H9 (cell line): ENCODE measurements around the gene RAB17. TPM values are rescaled to one million over a fixed set of nuclear protein-coding genes. Genes with fewer than 3 reads are reported as not detected.

Source experiments
- DNase-seq: peaks from one replicate; pipeline ENCODE4 v3.0.0-alpha.2; 2017
- H2AFZ ChIP-seq: one replicate; pipeline ENCODE4 v1.6.1; 2013; ENCODE audit warnings: mild to moderate bottlenecking, low read length, control low read depth, moderate library complexity
- H2AK5ac ChIP-seq: 2 replicates; pipeline ENCODE4 v1.6.1; 2013; ENCODE audit warnings: low read length, control low read depth, mixed read lengths; ENCODE audit not compliant: insufficient read length
- H2BK120ac ChIP-seq: one replicate; pipeline ENCODE4 v1.6.1; 2013; ENCODE audit warnings: low read depth, mild to moderate bottlenecking, low read length, control low read depth, inconsistent platforms; ENCODE audit not compliant: poor library complexity, severe bottlenecking
- H2BK12ac ChIP-seq: 2 replicates; pipeline ENCODE4 v1.6.1; 2013; ENCODE audit warnings: low read length, control low read depth, mixed read lengths, low read depth; ENCODE audit not compliant: insufficient read length
- H2BK15ac ChIP-seq: 2 replicates; pipeline ENCODE4 v1.6.1; 2013; ENCODE audit warnings: low read depth, low read length, control low read depth
- H2BK20ac ChIP-seq: one replicate; pipeline ENCODE4 v1.6.1; 2013; ENCODE audit warnings: low read depth, mild to moderate bottlenecking, low read length, control low read depth, inconsistent platforms; ENCODE audit not compliant: poor library complexity, severe bottlenecking
- H2BK5ac ChIP-seq: 2 replicates; pipeline ENCODE4 v1.6.1; 2013; ENCODE audit warnings: low read length, control low read depth, mixed read lengths; ENCODE audit not compliant: insufficient read length
- H3K14ac ChIP-seq: 2 replicates; pipeline ENCODE4 v1.6.1; 2013; ENCODE audit warnings: low read length, control low read depth; ENCODE audit not compliant: insufficient read depth
- H3K18ac ChIP-seq: 2 replicates; pipeline ENCODE4 v1.6.1; 2013; ENCODE audit warnings: low read depth, mild to moderate bottlenecking, mixed read lengths, low read length, control low read depth; ENCODE audit not compliant: insufficient read length
- H3K23ac ChIP-seq: 2 replicates; pipeline ENCODE4 v1.6.1; 2013; ENCODE audit warnings: low read length, control low read depth, mixed read lengths, low read depth; ENCODE audit not compliant: insufficient read length
- H3K23me2 ChIP-seq: 2 replicates; pipeline ENCODE4 v1.6.1; 2013; ENCODE audit warnings: low read depth, mild to moderate bottlenecking, mixed read lengths, low read length, control low read depth; ENCODE audit not compliant: insufficient read length, poor library complexity, severe bottlenecking
- H3K27ac ChIP-seq: 2 replicates; pipeline ENCODE4 v1.5.1; 2013; ENCODE audit warnings: low read length, control low read depth, mixed read lengths, low read depth; ENCODE audit not compliant: insufficient read length
- H3K27me3 ChIP-seq: 2 replicates; pipeline ENCODE4 v1.6.1; 2013; ENCODE audit warnings: low read length, control low read depth, inconsistent platforms; ENCODE audit not compliant: insufficient read depth
- H3K4ac ChIP-seq: 2 replicates; pipeline ENCODE4 v1.6.1; 2013; ENCODE audit warnings: low read depth, mild to moderate bottlenecking, control low read depth, inconsistent platforms, low read length, moderate library complexity
- H3K4me1 ChIP-seq: 2 replicates; pipeline ENCODE4 v1.6.1; 2013; ENCODE audit warnings: low read length, control low read depth, inconsistent platforms; ENCODE audit not compliant: insufficient read depth
- H3K4me2 ChIP-seq: 2 replicates; pipeline ENCODE4 v1.6.1; 2013; ENCODE audit warnings: low read length, control low read depth, mixed read lengths; ENCODE audit not compliant: insufficient read length, insufficient read depth
- H3K56ac ChIP-seq: 2 replicates; pipeline ENCODE4 v1.6.1; 2013; ENCODE audit warnings: low read depth, mild to moderate bottlenecking, mixed read lengths, low read length, control low read depth; ENCODE audit not compliant: insufficient read length
- H3K79me1 ChIP-seq: 2 replicates; pipeline ENCODE4 v1.6.1; 2013; ENCODE audit warnings: low read depth, mild to moderate bottlenecking, moderate library complexity, low read length, control low read depth, inconsistent platforms; ENCODE audit not compliant: insufficient read depth, poor library complexity, severe bottlenecking
- H3K79me2 ChIP-seq: 2 replicates; pipeline ENCODE4 v1.6.1; 2013; ENCODE audit warnings: low read length, control low read depth, inconsistent platforms; ENCODE audit not compliant: insufficient read depth
- H3K9ac ChIP-seq: 2 replicates; pipeline ENCODE4 v1.6.1; 2013; ENCODE audit warnings: low read length, control low read depth, mixed read lengths; ENCODE audit not compliant: insufficient read length; ENCODE audit errors: extremely low read depth
- H3K9me3 ChIP-seq: one replicate; pipeline ENCODE4 v1.6.1; 2013; ENCODE audit warnings: low read depth, low read length, inconsistent platforms; ENCODE audit not compliant: control insufficient read depth
- H3T11ph ChIP-seq: one replicate; pipeline ENCODE4 v1.6.1; 2013; ENCODE audit warnings: mild to moderate bottlenecking, low read length, control low read depth, inconsistent platforms
- H4K20me1 ChIP-seq: one replicate; pipeline ENCODE4 v1.6.1; 2013; ENCODE audit not compliant: control insufficient read depth, insufficient read length, insufficient read depth
- H4K5ac ChIP-seq: 2 replicates; pipeline ENCODE4 v1.6.1; 2013; ENCODE audit warnings: low read depth, mild to moderate bottlenecking, mixed read lengths, low read length, control low read depth; ENCODE audit not compliant: insufficient read length
- H4K8ac ChIP-seq: replicated peaks from 2 replicates; pipeline ENCODE4 v1.6.1; 2013; ENCODE audit warnings: low read length, control low read depth, mixed read lengths, low read depth; ENCODE audit not compliant: insufficient read length
- H4K91ac ChIP-seq: 2 replicates; pipeline ENCODE4 v1.6.1; 2013; ENCODE audit warnings: low read depth, mild to moderate bottlenecking, moderate library complexity, mixed read lengths, low read length, control low read depth; ENCODE audit not compliant: insufficient read length
- H3K27ac Mint-ChIP-seq, 3 experiments: 2 replicates in 2 of 3; 3 replicates in 1 of 3; pipeline ENCODE4 v1.8.0; 2020 to 2021; ENCODE audit warnings: mixed read lengths in 3 of 3, mild to moderate bottlenecking in 1 of 3, moderate library complexity in 1 of 3
- H3K27me3 Mint-ChIP-seq: 2 replicates; pipeline ENCODE4 v1.8.0; 2021; ENCODE audit warnings: low read depth, mild to moderate bottlenecking, moderate library complexity, mixed read lengths
- H3K36me3 Mint-ChIP-seq, 3 experiments: 2 replicates in 2 of 3; 3 replicates in 1 of 3; pipeline ENCODE4 v1.8.0; 2020 to 2021; ENCODE audit warnings: low read depth in 3 of 3, mixed read lengths in 3 of 3; ENCODE audit not compliant: insufficient read depth in 1 of 3
- H3K4me1 Mint-ChIP-seq, 2 experiments: 2 replicates each; pipeline ENCODE4 v1.8.0; 2020; ENCODE audit warnings: mixed read lengths in 2 of 2
- H3K4me3 Mint-ChIP-seq, 2 experiments: 2 replicates in 1 of 2; 3 replicates in 1 of 2; pipeline ENCODE4 v1.8.0; 2020 to 2021; ENCODE audit warnings: mild to moderate bottlenecking in 2 of 2, mixed read lengths in 2 of 2, moderate library complexity in 1 of 2
- H3K9me3 Mint-ChIP-seq, 2 experiments: 2 replicates in 1 of 2; 3 replicates in 1 of 2; pipeline ENCODE4 v1.8.0; 2020; ENCODE audit warnings: mild to moderate bottlenecking in 2 of 2, mixed read lengths in 2 of 2, moderate library complexity in 1 of 2
- CTCF ChIP-seq: fragments of 200-600 bp; sonication (generic); conservative IDR thresholded peaks from 3 replicates; pipeline ENCODE4 v1.8.0; 2021; ENCODE audit warnings: antibody characterized with exemption, mild to moderate bottlenecking
- WGBS: extraction: QIAGEN DNeasy Blood & Tissue Kit; methylation state at CpG from one replicate; pipeline ENCODE4 v1.1.7; 2013; ENCODE audit warnings: missing lambda C conversion rate, low lambda C conversion rate, mixed read lengths; ENCODE audit not compliant: insufficient read length; ENCODE audit errors: extremely low coverage; 5-methylcytosine and 5-hydroxymethylcytosine counted together
- total RNA-seq: library from RNA; stranded (reverse); gene quantifications from 2 replicates; pipeline ENCODE4 v1.2.1, GENCODE V29; 2021

The RAB17 gene
- total RNA-seq, 1 experiment from 2014 or later: 31.9 TPM

DNA sequence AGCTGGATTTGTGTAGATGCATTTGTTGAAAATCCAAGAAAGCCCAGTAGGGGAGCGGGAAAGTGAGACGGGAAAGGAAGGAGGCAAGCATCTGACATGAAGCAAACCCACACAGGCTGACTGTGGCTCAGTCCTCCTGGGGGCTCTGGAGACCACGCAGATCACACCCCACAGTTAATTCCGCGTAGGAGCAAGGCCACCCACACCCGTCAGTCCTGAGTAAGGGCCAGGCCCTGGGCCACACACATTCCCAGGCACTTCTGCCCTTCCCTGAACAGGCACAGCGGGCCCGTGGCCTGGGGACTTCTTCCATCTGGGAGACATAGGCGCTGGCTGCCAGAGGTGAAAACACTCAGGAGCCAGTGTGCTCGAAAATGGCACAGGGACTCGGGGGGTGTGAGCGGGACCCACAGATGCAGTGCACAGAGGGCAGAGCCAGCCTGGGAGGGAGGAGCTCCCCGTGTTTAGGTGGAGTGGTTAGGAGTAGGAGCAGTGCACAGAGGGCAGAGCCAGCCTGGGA is 43.6 kb downstream of the RAB17 start:
- Histone ChIP-seq H3K4me1 (no peaks in the 10 kb centered on the region; the same call in 1 of the 2 replicates), H3K23ac (no peak overlapping the region), H3K9ac (no peak overlapping the region), H4K5ac (no peak overlapping the region), H3K27me3 (no peaks in the 10 kb centered on the region), H3K23me2 (no peaks in the 10 kb centered on the region), H4K20me1 (no peaks in the 10 kb centered on the region), H2AK5ac (no peak overlapping the region), H4K8ac (no peak overlapping the region), H3K56ac (no peak overlapping the region), H2BK12ac (no peak overlapping the region), H2BK20ac (no peak overlapping the region), H3K14ac (no peak overlapping the region; the same call in 1 of the 2 replicates), H3K18ac (no peak overlapping the region), H3K27ac (no peak overlapping the region), H3K4me2 (no peak overlapping the region), H2BK15ac (no peak overlapping the region), H3K9me3 (no peaks in the 10 kb centered on the region), H3K79me2 (no peaks in the 10 kb centered on the region), H2AFZ (no peak overlapping the region), H2BK5ac (no peak overlapping the region), H3K4ac (no peak overlapping the region), H2BK120ac (no peak overlapping the region), H3K79me1 (no peaks in the 10 kb centered on the region), H4K91ac (no peak overlapping the region), H3T11ph (no peak overlapping the region)
- no peaks in the 10 kb centered on the region; the same call in 1 of the 2 replicates for H3K27me3 Mint-ChIP-seq
- TF ChIP-seq CTCF: no peak
- no peaks in the 10 kb centered on the region for H3K36me3 Mint-ChIP-seq
- no peak for DNase-seq
- H3K9me3 Mint-ChIP-seq: no peaks in the 10 kb centered on the region
- H3K27ac Mint-ChIP-seq: no peak overlapping the region; a peak in 1 of 7 replicates
- no CpG with 5 or more reads among the region's 13 CpGs for WGBS
- peaks cover 2% of the 10 kb centered on the region in 2 experiments; a peak in 2 of 4 replicates for H3K4me1 Mint-ChIP-seq
- no peak overlapping the region for H3K4me3 Mint-ChIP-seq
